Right lobe of liver (tissue), 6 donors: ENCODE measurements around the gene PHETA1. TPM values are rescaled to one million over a fixed set of nuclear protein-coding genes. Genes with fewer than 3 reads are reported as not detected.

Experiments used
- ATAC-seq, 4 donors: fragments of 200-7000 bp; cut with Tn5 transposase; one replicate each; pipeline ENCODE4 v1.9.1; 2020; ENCODE audit warnings: mild to moderate bottlenecking in 4 of 4, moderate library complexity in 4 of 4
- DNase-seq, 3 donors: peaks; one replicate each; pipeline ENCODE4 v3.0.0-alpha.2; 2020
- H3K27ac ChIP-seq, 3 donors: fragments of 200-600 bp; one replicate each; pipeline ENCODE4 v1.8.0; 2022
- H3K27me3 ChIP-seq, 2 donors: fragments of 200-600 bp; one replicate each; pipeline ENCODE4 v1.8.0; 2022
- H3K36me3 ChIP-seq, 4 donors: fragments of 200-600 bp; sonication (generic) in 1 of 4; one replicate each; pipeline versions ENCODE4 v1.5.1 to v1.8.0; 2017 to 2022; ENCODE audit warnings: control low read depth in 1 of 4
- H3K4me1 ChIP-seq, 4 donors: fragments of 200-600 bp; sonication (generic) in 1 of 4; one replicate each; pipeline versions ENCODE4 v1.5.1 to v1.8.0; 2017 to 2022; ENCODE audit warnings: control low read depth in 1 of 4
- H3K4me3 ChIP-seq, 3 donors: fragments of 200-600 bp; one replicate each; pipeline ENCODE4 v1.8.0; 2022
- H3K9me3 ChIP-seq, 4 donors: fragments of 200-600 bp; sonication (generic) in 1 of 4; one replicate each; pipeline versions ENCODE4 v1.5.1 to v1.8.0; 2017 to 2022; ENCODE audit warnings: control low read depth in 1 of 4
- POLR2A ChIP-seq: fragments of 450-650 bp; IDR thresholded peaks from one replicate; pipeline ENCODE4 v1.6.1; 2017; ENCODE audit warnings: antibody characterized with exemption, mild to moderate bottlenecking
- WGBS: methylation state at CpG from one replicate; pipeline ENCODE4 v1.1.6; 2018; ENCODE audit warnings: low coverage, low lambda C conversion rate; ENCODE audit not compliant: insufficient coverage; ENCODE audit errors: missing lambda C conversion rate; 5-methylcytosine and 5-hydroxymethylcytosine counted together
- intact Hi-C, 2 donors: fragments of 100-400 bp; cut with DNase I; formaldehyde crosslinking; loops; one replicate each; pipeline versions ENCODE4 v1.11.2 to v1.14.1; 2022
- total RNA-seq, 6 experiments: library from RNA; depleted of rRNA in 2 of 6; stranded (reverse); fragments of >200 nt in 2 of 6; fragmentation: NEBNext Ultra II Directional in 3 of 6; extraction: Animal tissue kit (Norgen Biotek cat#: 25700) in 3 of 6; gene quantifications; one replicate each; pipeline versions ENCODE4 v1.1.0 to v1.2.4, GENCODE V29; 2016 to 2023
- TF ChIP-seq, protein P1 (sequence below), 4 donors: fragments of 200-600 bp in 3 of 4; fragments of 450-650 bp in 1 of 4; IDR thresholded peaks; one replicate each; pipeline versions ENCODE4 v1.5.1 to v1.8.0; 2016 to 2022; ENCODE audit warnings: antibody characterized with exemption in 4 of 4, mild to moderate bottlenecking in 2 of 4
- donor health status: DM: no; HTN: yes; CAD: no.
- donor health status: DM: no; HTN: no; CAD: no.
- donor health status: DM: no; HTN: no; CAD: no.
- donor health status: DM: no; HTN: yes; CAD: no.
- donor health status: DM: no; HTN: yes; CAD: no.

Gene PHETA1
- total RNA-seq, 6 experiments from 2014 or later, result 4.2 to 14.8 (median 7.0) TPM

DNA sequence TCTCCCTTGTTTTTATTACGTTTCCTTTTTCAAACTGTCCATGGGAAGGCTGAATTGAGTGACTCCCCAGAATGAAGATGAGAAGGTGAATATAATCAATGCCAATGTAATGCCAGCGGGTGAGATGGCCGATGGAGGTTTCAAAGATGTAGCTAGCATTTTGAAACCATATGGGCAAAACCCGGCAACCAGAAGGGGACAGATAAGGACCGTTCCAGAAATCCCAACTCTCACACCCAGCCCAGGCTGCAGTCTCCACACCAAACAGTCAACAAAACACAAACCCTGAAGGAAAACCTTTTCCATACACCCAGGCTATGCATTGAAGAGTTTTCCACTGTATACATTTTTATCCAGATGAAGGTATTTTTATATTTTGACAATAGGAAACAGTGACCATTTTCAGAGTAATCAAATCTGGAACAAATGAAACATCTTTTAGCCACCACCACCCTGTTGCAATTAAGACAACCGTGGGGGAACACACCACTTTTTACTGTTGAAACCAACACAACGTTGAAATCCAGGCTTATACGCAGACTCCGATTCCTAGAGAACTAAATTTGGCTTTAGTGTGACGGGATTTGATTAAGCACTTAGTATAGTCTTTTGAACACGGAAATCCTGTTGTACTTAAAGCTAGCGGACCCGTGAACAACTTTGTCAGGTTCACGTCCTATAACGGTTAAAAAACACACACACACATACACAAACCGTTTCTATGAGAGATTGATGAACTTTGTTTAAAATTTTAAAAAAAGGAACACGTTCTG lies 19.0 kb downstream of the PHETA1 start:
- DNase-seq, result no peak
- H3K36me3 ChIP-seq, result no peaks in the 10 kb centered on the region
- H3K27ac ChIP-seq, result no peak overlapping the region
- no peak for ATAC-seq
- 90% methylated on average over 16 of the region's 17 CpGs for WGBS
- no peak overlapping the region for H3K4me3 ChIP-seq
- no peak for TF ChIP-seq POLR2A
- TF ChIP-seq, protein P1, sequence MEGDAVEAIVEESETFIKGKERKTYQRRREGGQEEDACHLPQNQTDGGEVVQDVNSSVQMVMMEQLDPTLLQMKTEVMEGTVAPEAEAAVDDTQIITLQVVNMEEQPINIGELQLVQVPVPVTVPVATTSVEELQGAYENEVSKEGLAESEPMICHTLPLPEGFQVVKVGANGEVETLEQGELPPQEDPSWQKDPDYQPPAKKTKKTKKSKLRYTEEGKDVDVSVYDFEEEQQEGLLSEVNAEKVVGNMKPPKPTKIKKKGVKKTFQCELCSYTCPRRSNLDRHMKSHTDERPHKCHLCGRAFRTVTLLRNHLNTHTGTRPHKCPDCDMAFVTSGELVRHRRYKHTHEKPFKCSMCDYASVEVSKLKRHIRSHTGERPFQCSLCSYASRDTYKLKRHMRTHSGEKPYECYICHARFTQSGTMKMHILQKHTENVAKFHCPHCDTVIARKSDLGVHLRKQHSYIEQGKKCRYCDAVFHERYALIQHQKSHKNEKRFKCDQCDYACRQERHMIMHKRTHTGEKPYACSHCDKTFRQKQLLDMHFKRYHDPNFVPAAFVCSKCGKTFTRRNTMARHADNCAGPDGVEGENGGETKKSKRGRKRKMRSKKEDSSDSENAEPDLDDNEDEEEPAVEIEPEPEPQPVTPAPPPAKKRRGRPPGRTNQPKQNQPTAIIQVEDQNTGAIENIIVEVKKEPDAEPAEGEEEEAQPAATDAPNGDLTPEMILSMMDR (IDR thresholded peaks at IDR 0.05), result no peak
- no peaks in the 10 kb centered on the region for H3K4me1 ChIP-seq
- intact Hi-C loops, result no loop called here
- no peaks in the 10 kb centered on the region for H3K27me3 ChIP-seq
- H3K9me3 ChIP-seq, result no peaks in the 10 kb centered on the region

DNA sequence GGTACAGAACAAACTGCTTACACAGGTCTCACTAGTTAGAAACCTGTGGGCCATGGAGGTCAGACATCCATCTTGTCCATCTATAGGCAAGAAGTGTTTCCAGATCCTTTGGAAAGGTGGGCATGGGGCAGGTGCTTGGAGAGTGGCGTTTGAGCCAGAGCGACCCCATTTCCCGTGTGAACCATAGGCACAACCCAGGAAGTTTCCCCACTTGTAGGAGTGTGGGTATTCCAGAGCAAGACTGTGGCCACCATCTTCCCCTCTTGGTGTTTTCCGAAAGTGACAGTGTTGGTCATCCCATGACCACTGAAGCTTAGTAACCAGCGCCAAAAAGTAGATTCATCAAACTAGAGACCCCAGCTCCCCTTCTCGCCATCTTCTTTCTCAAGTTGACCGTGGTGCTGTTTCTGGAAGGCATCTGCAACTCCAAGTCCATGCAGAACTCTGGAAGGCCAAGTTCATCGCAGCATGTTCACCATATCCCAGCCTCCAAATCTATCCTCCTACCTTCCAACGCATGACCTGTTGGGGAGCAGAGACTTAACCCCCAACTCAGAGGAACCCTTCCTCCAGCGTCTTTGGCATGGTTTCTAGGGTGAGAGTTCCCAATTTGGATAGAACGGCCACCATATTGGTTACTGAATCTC lies 19.7 kb downstream of the PHETA1 start:
- 86% methylated on average over 8 of the region's 11 CpGs for WGBS
- TF ChIP-seq, protein P1 (IDR thresholded peaks at IDR 0.05), result no peak
- no peak for TF ChIP-seq POLR2A
- Histone ChIP-seq H3K27me3 (no peaks in the 10 kb centered on the region), H3K9me3 (no peaks in the 10 kb centered on the region), H3K4me1 (no peaks in the 10 kb centered on the region), H3K27ac (no peak overlapping the region), H3K36me3 (no peaks in the 10 kb centered on the region), H3K4me3 (no peak overlapping the region)
- DNase-seq (no peak), ATAC-seq (no peak)
- intact Hi-C loops, result no loop called here

DNA sequence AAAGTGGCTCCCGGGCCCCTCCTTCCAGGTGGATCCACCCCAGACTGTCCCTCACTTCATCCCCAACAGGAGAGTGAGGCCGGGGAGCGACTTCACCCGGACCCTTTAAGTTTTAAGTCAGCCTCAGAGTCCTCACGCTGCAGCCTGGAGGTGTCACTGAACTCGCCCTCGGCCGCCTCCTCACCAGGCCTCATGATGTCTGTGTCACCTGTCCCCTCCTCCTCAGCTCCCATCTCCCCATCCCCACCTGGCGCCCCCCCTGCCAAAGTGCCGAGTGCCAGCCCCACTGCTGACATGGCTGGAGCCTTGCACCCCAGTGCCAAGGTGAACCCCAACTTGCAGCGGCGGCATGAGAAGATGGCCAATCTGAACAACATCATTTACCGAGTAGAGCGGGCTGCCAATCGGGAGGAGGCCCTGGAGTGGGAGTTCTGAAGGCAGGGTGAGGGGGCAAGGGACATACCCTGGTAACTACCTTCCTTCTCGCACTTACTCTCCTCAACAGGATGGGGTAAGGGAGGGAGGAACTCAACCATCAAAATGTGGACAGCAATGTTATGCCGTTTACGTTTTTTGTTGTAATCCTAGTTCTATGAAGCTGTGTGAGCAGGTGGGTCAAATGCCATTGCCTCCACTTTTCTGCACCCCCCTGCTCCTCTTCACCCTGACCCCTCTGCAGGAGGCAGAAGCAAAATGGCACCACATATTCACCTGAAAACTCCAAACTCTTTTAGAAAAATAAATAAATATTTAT lies 20.8 kb downstream of the PHETA1 start:
- TF ChIP-seq, protein P1 (IDR thresholded peaks at IDR 0.05), result no peak
- TF ChIP-seq POLR2A, result no peak
- WGBS, result 93% methylated on average over 5 of the region's 18 CpGs
- no peaks in the 10 kb centered on the region for H3K9me3 ChIP-seq
- H3K27me3 ChIP-seq, result no peaks in the 10 kb centered on the region
- no peak overlapping the region for H3K4me3 ChIP-seq
- intact Hi-C loops, result no loop called here
- H3K27ac ChIP-seq, result no peak overlapping the region
- no peaks in the 10 kb centered on the region for H3K36me3 ChIP-seq
- peak in 2 of 4 donors; percentile 4 to 15 for ATAC-seq
- no peaks in the 10 kb centered on the region for H3K4me1 ChIP-seq
- no peak for DNase-seq

DNA sequence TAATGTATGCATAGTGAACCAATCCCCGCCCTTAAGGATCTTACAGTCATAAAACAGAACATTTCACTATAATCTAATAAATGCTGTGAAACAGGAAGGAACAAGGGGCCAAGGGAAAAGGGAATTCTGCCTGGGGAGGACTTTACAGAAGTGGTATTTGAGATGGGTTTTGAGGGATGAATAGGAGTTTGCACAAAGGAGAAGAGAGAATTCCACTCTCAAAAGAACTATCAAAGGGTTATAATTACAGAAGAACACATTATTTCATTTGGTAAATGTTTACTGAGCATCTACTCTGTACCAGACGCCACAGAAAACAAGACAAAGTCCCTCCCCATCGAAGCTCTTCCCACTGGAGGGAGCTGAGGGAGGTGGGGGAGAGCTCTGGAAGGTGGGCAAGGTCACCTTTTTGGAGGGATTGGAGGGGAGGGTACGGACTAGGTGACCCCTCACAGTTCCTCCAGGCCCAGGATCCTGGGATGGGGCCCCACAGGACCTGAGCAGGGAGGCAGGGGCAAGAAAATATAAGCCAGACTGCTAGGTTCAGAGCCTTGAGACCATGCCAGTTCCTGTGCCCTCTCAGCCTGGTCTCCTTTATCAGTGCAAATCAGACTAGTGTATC lies 24.5 kb downstream of the PHETA1 start:
- no peak overlapping the region for H3K4me3 ChIP-seq
- no peaks in the 10 kb centered on the region for H3K4me1 ChIP-seq
- ATAC-seq, result no peak
- DNase-seq, result no peak
- peaks cover 0 to 6% (median 0%) of the 10 kb centered on the region in 4 donors for H3K36me3 ChIP-seq
- H3K27me3 ChIP-seq, result no peaks in the 10 kb centered on the region
- no peak overlapping the region for H3K27ac ChIP-seq
- TF ChIP-seq, protein P1 (IDR thresholded peaks at IDR 0.05), result no peak
- no peak for TF ChIP-seq POLR2A
- no peaks in the 10 kb centered on the region for H3K9me3 ChIP-seq
- intact Hi-C loops, result no loop called here
- 69% methylated on average over 3 of the region's 4 CpGs for WGBS
